TTC549 (cell line): Measurements from ENCODE around the gene HERC5.
"Not testable (repeated sequence)": the region's sequence is repeated elsewhere in the genome, so short reads cannot be mapped to it uniquely, and the experiment has no call there.

Experiments
- FAIRE-seq: peaks from 2 replicates; lab custom pipeline; 2012; peaks lifted over from hg19 to GRCh38; lab: Jason Lieb, UNC

Gene HERC5

GRCh38 chr4:88456670-88457306 is at the start of gene HERC5:
Gene HERC5, plus strand, starts transcription at chr4:88457119. Its CDS starts 151 bp downstream, at chr4:88457270.
- FAIRE-seq: no peak

DNA sequence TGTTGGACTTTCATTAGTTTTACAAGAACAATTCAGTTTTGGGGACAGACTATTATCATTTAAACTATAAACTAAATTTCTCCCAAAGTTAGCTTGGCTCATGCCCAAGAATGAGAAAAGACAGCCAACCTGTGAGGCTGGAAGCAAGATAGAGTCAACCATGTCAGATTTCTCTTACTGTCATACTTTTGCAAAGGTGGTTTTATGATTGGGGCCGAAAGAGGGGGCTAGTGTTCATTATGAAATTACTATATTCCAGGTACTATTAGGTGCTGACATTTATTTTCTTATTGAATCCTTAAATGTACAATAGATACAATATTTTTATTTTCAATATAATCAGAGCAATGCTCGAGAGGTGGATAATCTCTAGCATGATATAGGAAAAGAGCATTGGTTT is 47.7 kb upstream of the HERC5 start:
- FAIRE-seq: no peak

- no peak for FAIRE-seq
Measured at GRCh38 chr4:88409789-88410188, 47.1 kb upstream of the HERC5 start.

- no peak for FAIRE-seq
Measured at GRCh38 chr4:88411491-88412096, 45.3 kb upstream of the HERC5 start.

DNA sequence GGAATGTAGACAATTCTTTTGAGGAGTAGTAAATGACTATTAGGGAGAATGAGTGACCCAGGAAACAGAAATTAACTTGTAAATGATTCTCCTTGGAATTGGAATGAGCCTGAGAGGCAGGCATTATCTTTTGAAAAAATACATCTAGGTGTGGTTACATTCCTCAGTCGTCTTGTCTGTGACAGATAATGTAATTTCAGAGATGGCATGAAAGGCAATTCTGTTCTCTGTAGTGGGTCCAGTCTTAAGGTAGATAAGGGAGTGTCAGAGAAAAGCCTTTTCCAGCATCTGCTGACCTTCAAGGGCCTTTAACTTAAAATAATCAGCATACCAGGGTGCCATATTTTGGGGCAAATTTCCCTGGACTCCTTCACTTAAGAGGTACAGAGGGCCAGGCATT is 43.1 kb upstream of the HERC5 start:
- FAIRE-seq: no peak

DNA sequence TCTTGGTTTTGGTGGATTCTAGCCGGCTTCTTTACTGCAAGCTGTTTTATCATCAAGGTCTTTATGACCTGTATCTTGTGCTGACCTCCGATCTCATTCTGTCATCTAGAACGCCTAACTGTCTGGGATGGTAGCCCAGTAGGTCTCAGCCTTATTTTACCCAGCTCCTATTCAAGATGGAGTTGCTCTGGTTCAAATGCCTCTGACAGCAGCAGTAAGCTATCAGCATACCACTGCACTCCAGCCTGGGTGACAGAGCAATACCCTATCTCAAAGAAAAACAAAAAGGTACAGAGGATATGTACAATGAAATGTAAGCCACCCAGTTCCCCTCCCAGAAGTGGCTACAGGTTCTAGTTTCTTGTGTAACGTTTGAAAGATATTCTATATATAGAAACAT is 42.2 kb upstream of the HERC5 start:
- no peak for FAIRE-seq

GRCh38 chr4:88415982-88416381 is 40.9 kb upstream of the HERC5 start:
- FAIRE-seq: no peak

DNA sequence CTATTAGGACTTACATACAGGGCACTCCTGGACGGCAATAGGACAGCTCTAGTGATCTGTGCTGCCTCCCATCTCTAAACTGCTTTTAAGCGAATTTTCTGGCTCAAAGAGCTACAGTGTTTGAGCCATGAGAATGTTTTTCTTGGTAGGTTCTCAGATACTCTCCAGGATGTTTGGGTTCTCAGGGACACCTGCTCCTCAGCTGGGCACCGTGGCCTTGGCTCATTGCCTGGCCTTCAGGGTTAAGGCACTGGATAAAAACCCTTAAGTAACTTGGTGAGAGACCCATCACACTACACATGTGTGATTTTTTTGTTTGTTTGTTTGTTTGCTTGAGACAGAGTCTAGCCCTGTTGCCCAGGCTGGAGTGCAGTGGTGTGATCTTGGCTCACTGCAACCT is 38.5 kb upstream of the HERC5 start:
- no peak for FAIRE-seq

DNA sequence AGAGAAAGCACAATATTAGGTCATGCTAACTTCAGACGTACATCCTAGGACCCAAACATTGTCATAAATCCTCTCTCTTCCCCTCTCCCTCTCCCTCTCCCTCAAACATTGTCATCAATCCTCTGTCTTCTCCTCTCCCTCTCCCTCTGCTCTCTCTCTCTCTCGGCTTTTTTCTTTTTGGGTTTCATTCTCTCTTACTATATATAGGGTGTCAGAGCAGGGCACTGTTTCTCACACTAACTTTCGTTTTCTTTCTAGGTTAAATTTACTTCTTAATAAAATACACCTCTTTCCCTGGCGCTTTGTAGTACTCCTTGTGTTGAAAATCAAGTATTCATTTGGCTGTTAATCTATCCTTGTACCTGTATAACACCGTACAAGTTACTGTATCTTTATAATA is 37.0 kb upstream of the HERC5 start:
- FAIRE-seq: no peak

DNA sequence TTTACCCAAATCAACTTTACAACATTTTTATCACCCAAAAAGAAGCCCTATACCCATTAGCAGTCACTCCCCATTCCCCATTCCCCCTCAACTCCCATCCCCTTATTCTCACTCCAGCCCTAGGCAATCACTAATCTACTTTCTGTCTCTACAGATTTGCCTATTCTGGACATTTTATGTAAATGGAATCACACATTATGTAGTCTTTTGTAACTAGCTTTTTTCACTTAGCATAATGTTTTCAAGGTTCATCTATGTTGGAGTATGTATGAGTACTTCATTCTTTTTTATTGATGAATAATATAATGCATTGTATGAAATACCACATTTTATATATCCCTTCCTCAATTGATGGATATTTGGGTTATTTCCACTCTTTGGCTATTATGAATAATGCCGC is 36.1 kb upstream of the HERC5 start:
- no peak for FAIRE-seq

- no peak for FAIRE-seq
Measured at GRCh38 chr4:88422403-88422802, 34.5 kb upstream of the HERC5 start.

DNA sequence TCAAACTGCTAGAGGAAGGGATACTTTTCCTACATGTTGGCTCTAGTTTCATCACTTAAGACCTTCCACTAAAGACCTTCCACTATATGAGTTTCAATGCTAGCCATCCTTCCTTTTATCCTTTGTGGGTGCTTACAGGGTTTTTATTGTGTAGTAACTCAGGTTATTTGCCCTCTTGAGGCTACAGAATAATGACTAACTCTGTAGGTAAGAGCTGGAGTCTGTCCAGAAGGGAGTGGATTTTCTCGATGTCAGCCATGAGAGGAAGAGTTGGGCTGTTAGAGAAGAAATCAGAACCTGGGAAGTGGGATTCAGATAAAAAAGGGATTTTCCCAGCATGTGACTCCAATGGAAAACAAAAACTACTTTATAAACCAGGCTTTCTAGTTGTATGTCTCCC is 27.5 kb upstream of the HERC5 start:
- no peak for FAIRE-seq

GRCh38 chr4:88435987-88436693 is 20.8 kb upstream of the HERC5 start:
- FAIRE-seq: no peak

DNA sequence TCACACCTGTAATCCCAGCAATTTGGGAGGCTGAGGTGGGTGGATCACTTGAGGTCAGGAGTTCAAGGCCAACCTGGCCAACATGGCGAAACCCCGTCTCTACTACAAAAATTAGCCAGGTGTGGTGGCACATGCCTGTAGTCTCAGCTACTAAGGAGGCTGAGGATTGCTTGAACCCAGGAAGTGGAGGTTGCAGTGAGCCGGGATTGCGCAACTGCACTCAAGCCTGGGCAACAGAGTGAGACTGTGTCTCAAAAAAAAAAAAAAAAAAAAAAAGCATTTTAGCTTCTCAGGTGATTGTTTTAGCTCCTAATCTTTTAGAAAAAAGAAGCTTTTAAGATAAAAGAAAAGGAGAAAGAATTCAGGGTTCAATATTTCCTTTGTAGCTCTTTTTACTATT is 19.0 kb upstream of the HERC5 start:
- not testable (repeated sequence) for FAIRE-seq

- no peak for FAIRE-seq
Measured at GRCh38 chr4:88439161-88439760, 17.7 kb upstream of the HERC5 start.

GRCh38 chr4:88440146-88440545 is 16.8 kb upstream of the HERC5 start:
- FAIRE-seq: no peak

DNA sequence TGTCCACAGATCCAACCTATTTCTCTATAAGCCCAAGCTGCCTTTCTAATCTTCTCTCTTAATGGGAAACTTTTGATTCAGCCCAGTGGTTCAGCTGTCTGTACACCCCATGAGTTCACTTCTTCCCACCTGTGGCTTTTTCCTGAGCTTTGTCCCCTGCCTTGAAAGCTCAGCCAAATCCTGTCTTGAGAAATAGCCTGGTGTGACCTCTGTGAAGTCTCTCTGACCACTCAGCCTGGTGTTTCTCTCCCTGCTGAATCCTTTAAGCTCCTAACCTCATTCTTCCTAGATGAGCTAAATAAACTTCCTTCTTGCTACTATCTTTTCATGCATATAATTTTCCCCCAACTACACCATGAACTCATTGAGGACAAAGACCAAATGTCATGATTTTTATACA is 15.2 kb upstream of the HERC5 start:
- no peak for FAIRE-seq

DNA sequence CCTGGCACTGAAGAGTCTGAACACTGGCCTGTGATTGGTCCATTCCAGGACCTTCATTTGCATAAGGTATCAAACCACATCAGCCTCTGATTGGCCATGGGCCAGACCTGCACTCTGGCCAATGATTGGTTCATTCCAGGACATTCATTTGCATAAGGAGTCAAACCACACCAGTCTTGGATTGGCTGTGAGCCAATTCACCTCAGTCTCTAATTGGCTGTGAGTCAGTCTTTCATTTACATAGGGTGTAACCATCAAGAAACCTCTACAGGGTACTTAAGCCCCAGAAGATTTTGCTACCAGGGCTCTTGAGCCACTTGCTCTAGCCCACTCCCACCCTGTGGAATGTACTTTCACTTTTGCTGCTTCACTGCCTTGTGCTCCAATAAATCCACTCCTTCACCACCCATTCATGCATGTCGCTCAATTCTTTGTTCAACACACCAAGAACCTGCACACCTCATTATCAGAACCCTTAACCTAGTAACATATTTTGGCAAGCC is 14.2 kb upstream of the HERC5 start:
- no peak for FAIRE-seq

DNA sequence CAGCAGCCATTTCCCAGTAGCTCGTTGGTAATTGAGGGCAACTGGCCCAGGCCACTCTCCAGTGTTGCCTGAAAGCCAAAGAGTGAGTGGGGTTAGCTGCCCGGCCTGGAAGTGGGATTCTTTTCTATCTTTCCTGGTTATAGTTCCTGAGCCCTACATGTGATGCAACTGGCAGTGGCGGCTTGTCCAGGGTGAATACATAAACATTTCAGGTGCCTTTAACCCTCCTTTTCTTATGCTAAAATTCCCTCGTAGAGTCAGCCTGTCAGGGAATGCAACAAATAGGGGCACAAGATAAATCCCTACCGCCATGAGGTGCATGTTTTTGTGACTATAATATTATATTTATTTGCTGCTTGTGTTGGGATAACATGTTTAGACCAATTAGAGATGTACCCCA is 13.4 kb upstream of the HERC5 start:
- no peak for FAIRE-seq

DNA sequence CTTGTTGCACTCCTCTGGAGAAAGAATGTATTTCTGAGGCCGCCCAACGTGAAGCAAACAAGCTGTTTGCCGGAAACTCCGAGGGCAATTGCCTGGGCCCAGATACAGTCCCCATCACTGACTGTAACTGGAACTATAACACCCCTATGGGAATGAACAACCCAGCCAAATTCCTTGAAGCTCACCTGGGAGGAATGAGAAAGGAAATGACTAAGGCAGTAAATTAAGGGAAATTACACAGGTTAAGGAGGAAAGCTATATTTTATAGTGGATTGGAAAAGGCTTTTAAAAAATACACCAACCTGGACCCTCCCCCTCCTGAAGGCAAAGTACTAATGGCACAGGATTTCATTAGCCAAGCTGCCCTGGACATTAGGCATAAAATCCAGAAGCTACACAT is 11.7 kb upstream of the HERC5 start:
- no peak for FAIRE-seq

- no peak for FAIRE-seq
Measured at GRCh38 chr4:88446124-88446523, 10.8 kb upstream of the HERC5 start.

- no peak for FAIRE-seq
Measured at GRCh38 chr4:88447371-88448095, 9.4 kb upstream of the HERC5 start.
